Measurements from ENCODE around the gene PHIP.

DNA sequence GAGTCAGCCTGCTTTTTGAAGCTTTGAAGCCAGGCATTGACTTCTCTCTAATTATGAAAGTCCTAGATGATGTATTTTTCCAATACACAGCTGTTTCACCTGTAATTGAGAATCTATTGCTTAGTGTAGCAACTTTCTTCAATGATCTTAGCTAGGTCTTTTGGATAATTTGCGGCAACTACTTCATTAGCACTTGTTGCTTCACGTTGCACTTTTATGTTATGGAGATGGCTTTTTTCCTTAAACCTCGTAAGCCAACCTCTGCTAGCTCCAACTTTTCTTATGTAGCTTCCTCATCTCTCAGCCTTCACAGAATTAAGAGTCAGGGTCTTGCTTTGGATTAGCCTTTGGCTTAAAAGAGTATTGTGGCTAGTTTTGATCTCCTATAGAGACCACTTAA is 44.8 kb downstream of the PHIP start:
- TF ChIP-seq CTCF (conservative IDR thresholded peaks at IDR 0.05; ENCODE audit: low read depth, low read length), result no peak
- TF ChIP-seq EZH2 (IDR thresholded peaks at IDR 0.05; ENCODE audit: low read length, unreplicated experiment), result no peak

Data from PC-3 (cell line).